Embryonic facial prominence (tissue), 1 donor: ENCODE measurements around the gene ZNF687.
"Not testable (repeated sequence)": the region's sequence is repeated elsewhere in the genome, so short reads cannot be mapped to it uniquely, and the experiment has no call there.

ENCODE experiments used
- DNase-seq: peaks from one replicate; pipeline ENCODE4 v3.0.0-alpha.2; 2016; ENCODE audit errors: extremely low spot score

ZNF687 gene

GRCh38 chr1:151281969-151282882 is at the start of gene ZNF687:
ZNF687 (plus strand) TSS chr1:151282299; CDS start chr1:151286292, 3,993 bp downstream.
- DNase-seq, result peak; percentile 100

DNA sequence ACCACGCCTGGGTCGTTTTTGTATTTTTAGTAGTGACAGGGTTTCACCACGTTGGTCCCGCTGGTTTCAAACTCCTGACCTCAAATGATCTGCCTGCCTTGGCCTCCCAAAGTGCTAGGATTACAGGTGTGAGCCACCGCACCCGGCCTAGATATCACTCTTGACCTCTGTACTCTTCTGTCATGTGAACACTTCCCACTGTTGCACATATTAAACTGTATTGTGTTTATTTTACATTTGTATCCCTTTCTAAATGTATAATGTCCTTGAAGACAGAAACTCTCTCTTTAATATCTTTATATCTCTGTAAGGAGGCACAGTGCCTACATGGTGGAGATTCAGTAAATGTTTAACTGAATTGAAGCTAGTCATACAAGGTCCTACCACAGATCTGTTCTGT is 46.9 kb upstream of the ZNF687 start:
- no peak for DNase-seq

GRCh38 chr1:151237678-151238466 is 44.2 kb upstream of the ZNF687 start:
- no peak for DNase-seq

- DNase-seq, result no peak
Measured at GRCh38 chr1:151238467-151238739, 43.7 kb upstream of the ZNF687 start.

GRCh38 chr1:151242442-151242841 is 39.7 kb upstream of the ZNF687 start:
- DNase-seq, result no peak

DNA sequence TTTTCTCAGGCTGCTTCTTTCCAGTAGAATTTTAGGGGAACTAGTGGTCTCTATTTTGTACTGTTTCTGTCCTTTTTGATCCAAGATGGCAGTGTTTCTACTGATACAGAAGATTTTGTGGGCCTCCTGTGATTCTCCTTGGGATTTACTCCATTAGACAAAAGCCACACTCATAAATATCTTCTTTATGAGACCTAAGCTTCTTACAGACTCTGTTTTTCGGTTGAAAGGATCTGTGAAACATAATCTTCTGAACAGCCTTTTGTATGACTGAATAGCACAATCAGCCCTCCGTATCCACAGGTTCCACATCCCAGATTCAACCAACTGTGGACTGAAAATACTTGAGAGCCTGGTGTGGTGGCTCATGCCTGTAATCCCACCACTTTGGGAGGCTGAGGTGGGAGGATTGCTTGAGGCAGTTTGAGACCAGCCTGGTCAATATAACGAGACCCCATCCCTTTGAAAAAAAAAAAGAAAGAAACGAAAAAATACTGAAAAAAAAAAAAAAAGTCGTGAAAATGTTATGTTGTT is 38.3 kb upstream of the ZNF687 start:
- no peak for DNase-seq

DNA sequence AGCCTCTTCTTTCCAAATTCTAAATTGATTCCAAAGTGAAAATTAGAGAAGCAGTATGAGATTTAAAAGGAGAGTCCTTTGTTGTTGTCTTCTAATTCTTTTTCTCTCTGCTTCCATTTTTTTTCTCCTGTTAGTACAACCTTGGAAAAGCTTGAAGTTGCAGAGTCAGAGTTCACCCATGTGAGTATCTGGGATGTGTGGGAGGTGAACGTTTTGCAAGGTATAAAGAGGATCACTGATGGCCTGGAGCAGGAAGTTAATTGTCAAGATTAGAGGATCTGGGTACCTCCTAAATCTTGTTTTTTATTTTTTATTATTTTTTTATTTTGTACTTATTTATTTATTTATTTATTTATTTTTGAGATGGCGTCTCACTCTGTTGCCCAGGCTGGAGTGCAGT is 35.3 kb upstream of the ZNF687 start:
- no peak for DNase-seq

GRCh38 chr1:151251656-151252470 is 30.2 kb upstream of the ZNF687 start:
- peak; percentile 71 for DNase-seq

DNA sequence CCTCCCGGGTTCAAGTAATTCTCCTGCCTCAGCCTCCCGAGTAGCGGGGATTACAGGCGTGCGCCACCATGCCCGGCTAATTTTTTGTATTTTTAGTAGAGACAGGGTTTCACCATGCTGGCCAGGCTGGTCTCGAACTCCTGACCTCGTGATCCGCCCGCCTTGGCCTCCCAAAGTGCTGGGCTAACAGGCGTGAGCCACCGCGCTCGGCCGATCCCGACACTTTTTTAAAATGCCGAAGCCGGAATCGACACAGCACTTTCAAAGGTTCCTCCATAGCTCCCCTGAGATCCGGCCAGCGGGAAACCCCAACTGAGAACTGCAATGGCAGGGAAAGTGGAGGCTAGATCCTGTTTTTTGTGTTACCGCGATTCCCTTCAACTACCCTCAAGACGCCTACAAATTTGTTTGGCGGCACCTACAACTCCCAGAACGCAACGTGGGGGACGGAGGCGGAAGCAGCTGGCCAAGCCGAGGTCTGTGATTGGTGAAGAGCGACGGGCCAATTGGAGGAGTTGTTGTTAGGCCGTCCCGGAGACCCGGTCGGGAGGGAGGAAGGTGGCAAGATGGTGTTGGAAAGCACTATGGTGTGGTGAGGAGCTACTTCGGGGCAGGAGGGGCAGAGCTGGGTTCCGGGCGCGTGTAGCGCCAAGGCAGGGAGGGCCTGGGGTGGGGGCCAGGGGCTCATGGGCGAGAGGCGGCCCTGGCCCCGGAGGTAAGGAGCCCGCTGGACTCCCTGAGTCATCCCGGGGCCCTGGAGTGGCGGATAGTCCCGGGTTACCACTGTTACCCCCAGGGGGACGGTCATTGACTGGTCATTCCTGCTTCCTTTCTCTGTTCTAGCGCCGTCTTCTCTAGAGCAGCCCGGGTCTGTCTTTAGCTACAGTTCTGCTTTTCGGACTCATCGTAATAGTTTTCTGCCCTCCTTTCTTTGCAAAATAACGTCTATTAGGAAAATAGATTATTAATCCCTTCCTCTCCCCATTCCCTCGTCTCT is 27.6 kb upstream of the ZNF687 start, which contains the start of gene PSMD4:
TSS of gene PSMD4 (plus strand) at position 518 of the 997 bp plus-strand sequence. CDS start at position 567, 49 bp downstream.
- peak; percentile 95 for DNase-seq

GRCh38 chr1:151255381-151255780 is 26.7 kb upstream of the ZNF687 start:
- no peak for DNase-seq

GRCh38 chr1:151259351-151259750 is 22.7 kb upstream of the ZNF687 start:
- DNase-seq, result no peak

- DNase-seq, result no peak
Measured at GRCh38 chr1:151265446-151266236, 16.5 kb upstream of the ZNF687 start.

DNA sequence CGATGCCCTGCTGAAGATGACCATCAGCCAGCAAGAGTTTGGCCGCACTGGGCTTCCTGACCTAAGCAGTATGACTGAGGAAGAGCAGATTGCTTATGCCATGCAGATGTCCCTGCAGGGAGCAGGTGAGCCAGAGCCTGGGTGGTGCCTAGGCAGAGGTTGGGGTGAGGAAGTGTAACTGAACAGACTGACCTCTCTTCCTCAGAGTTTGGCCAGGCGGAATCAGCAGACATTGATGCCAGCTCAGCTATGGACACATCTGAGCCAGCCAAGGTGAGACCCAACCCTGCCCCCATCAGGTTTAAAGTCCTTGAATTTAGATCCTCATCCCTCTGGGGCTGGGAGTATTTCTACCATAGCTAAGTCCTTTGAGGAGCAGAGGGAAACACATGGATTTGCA is 15.8 kb upstream of the ZNF687 start:
- no peak for DNase-seq

DNA sequence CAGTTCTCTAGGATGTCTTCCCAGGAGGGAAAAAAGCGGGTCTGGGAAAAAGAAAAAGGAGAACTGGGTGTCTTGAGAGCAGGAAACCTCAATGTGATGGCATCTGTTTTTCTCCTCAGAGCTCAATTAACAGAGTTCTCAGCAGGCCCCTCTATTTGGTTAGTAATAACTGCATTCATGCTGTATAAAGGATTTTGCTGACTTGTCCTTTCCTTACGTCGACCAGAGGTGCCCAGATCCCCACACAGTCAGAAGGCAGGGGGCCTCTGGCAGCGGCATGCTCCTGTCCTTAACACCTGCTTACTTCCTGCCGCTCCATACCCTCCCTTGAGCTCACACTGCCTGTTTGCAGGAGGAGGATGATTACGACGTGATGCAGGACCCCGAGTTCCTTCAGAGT is 15.3 kb upstream of the ZNF687 start:
- no peak for DNase-seq

- no peak for DNase-seq
Measured at GRCh38 chr1:151267760-151268159, 14.3 kb upstream of the ZNF687 start.

- DNase-seq, result no peak
Measured at GRCh38 chr1:151273924-151274466, 8.1 kb upstream of the ZNF687 start.

- not testable (repeated sequence) for DNase-seq
Measured at GRCh38 chr1:151275341-151275740, 6.8 kb upstream of the ZNF687 start.

GRCh38 chr1:151277249-151277648 is 4.8 kb upstream of the ZNF687 start:
- DNase-seq, result no peak

DNA sequence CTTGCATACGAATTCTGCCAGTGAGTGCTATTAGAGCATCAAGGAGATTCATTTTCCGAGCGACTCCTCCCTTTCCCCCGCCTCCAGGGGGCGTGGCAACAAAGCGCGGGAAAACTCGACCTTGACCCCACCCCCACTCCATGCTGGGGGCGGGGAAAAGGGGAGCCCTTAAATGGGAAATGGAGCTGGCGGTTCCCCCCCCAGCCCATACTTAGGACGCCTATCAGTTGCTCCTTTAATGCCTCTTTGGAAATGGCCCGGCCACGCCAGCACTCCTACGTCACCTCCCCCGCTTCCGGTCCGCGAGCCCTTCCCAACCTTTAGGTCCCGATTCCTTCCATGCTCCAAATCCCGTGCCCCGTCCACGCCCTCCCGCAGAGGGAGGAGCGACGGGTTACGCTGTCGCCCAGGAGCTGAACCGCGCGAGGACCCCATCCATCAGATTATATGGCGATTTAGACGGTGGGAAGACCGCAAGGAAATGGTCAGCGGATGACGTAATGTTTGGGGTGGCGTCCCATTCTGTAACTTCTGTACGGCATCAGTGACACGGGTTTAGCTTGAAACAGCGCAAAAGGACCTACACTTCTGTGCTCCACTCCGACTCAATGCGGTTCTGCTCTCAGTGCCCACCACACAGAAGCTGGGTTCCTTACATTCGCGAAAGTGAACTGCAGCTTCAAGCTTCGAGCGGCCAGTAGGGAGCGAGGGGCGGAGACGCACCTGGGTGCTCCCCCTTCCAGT is 702 bp upstream of the ZNF687 start:
- DNase-seq, result peak; percentile 93
